ENCODE measurements around the gene PRDX2. TPM values are rescaled to one million over a fixed set of nuclear protein-coding genes. Genes with fewer than 3 reads are reported as not detected.

PRDX2 gene
- total and polyA plus RNA-seq, 10 of the 15 experiments (the other 5 are each of a cell fraction or from before 2014, with no cell fraction given): 93.0 to 812 (median 344) TPM

- TF ChIP-seq TCF12 (IDR thresholded peaks at IDR 0.05; ENCODE audit: low read depth, low read length) (peak; percentile 74; the same call in 1 of the 2 replicates), NFYA (IDR thresholded peaks at IDR 0.05; ENCODE audit: borderline replicate concordance, low read depth, low read length) (no peak), ZNF622 (IDR thresholded peaks at IDR 0.05) (no peak), ZBED1 (IDR thresholded peaks at IDR 0.05; ENCODE audit: borderline replicate concordance) (no peak), HDGF (IDR thresholded peaks at IDR 0.05) (peak; percentile 67; the same call in 1 of the 2 replicates), POLR2A (IDR thresholded peaks at IDR 0.05; ENCODE audit: low read depth, low read length) (peak; percentile 100), ZNF217 (IDR thresholded peaks at IDR 0.05) (0 out of 2 replicates have a peak, but pooled peaks have one; percentile 29), CREB1 (IDR thresholded peaks at IDR 0.05; ENCODE audit: low read depth) (peak; percentile 53; the same call in 1 of the 2 replicates), ATF3 (IDR thresholded peaks at IDR 0.05; ENCODE audit: borderline replicate concordance, extremely low read depth, low read depth, low read length) (no peak), BMI1 (IDR thresholded peaks at IDR 0.05; ENCODE audit: borderline replicate concordance) (no peak), POU2F2 (IDR thresholded peaks at IDR 0.05; ENCODE audit: borderline replicate concordance, low read depth, low read length) (peak; percentile 84; the same call in 2 of the 3 replicates), SIX5 (IDR thresholded peaks at IDR 0.05; ENCODE audit: low read depth, low read length, severe bottlenecking) (peak; percentile 65), E2F4 (IDR thresholded peaks at IDR 0.05; ENCODE audit: low read depth, low read length) (0 out of 2 replicates have a peak, but pooled peaks have one; percentile 14), TCF3 (IDR thresholded peaks at IDR 0.05; ENCODE audit: borderline replicate concordance, insufficient read depth, low read depth, low read length) (peak; percentile 78), YY1 (IDR thresholded peaks at IDR 0.05; ENCODE audit: low read depth, low read length) (peak; percentile 31; the same call in 1 of the 2 replicates)
Measured at GRCh38 chr19:12801466-12802266, at the start of gene PRDX2, which contains the start of gene THSD8 (continued).

Measured in GM12878 (cell line).